ENCODE measurements around the gene PTPRK.

Gene PTPRK

DNA sequence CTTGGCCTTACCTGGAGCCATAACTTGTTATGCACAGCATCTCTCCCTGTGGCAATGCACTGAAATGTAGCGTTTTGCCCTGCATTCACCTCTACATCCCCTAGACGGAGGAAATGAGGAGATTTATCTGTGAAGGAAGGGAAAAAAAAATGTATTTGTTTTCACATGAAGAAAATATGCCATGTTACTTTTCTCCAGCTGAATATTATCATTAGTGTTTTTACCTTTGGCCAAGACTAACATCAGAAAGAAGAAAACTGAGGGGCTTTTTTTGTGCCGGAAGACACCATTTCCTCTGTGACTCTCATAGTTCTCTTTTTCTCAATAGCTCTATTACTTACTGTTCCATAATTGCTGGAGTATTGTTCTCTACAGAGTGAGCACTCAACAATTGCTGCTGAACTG is 280.4 kb downstream of the PTPRK start:
- TF ChIP-seq, protein P1, sequence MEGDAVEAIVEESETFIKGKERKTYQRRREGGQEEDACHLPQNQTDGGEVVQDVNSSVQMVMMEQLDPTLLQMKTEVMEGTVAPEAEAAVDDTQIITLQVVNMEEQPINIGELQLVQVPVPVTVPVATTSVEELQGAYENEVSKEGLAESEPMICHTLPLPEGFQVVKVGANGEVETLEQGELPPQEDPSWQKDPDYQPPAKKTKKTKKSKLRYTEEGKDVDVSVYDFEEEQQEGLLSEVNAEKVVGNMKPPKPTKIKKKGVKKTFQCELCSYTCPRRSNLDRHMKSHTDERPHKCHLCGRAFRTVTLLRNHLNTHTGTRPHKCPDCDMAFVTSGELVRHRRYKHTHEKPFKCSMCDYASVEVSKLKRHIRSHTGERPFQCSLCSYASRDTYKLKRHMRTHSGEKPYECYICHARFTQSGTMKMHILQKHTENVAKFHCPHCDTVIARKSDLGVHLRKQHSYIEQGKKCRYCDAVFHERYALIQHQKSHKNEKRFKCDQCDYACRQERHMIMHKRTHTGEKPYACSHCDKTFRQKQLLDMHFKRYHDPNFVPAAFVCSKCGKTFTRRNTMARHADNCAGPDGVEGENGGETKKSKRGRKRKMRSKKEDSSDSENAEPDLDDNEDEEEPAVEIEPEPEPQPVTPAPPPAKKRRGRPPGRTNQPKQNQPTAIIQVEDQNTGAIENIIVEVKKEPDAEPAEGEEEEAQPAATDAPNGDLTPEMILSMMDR (IDR thresholded peaks at IDR 0.05) = no peak
- no peak for TF ChIP-seq ZFX (IDR thresholded peaks at IDR 0.05; ENCODE audit: borderline replicate concordance)
- no peak overlapping the region for H3K27ac ChIP-seq

DNA sequence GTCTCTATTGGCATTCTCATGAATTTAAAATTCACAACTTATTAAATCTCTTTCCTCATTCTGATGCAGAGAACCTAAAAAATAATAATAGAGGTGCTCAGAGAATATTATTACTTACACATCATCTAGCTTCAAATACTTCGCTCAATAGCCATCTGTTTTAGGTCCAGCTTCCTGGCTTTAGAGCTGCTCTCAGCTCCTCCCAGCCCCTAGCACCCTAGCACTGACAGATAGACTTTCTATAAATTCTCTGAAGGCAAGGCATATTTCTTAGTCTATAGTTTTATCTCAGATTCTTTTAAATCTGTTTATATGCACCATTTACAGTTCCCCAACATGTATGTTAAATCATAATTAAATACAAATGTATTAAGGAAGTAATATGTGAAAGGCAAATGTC is 281.3 kb downstream of the PTPRK start:
- H3K27ac ChIP-seq = no peak overlapping the region
- TF ChIP-seq ZFX (IDR thresholded peaks at IDR 0.05; ENCODE audit: borderline replicate concordance) = no peak
- TF ChIP-seq, protein P1 (IDR thresholded peaks at IDR 0.05) = no peak

DNA sequence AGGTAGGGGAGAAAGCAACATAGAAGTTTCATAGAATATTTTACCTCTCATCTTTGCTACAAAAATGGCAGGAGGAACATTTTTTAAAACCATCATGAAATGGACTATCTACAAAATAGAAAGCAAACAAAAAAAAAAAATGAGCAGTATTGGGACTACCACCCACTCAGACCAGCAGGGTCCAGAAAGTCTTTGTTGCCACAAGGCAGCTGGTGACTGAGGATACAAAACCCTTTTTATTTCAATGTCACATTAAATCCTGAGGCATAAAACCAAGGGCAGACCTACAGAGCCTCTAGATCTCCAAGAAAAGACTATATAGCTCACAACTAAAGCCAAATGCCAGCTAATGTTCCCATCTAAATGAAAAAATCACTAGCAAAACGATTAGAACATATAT is 282.2 kb downstream of the PTPRK start:
- H3K27ac ChIP-seq = no peak overlapping the region
- TF ChIP-seq, protein P1 (IDR thresholded peaks at IDR 0.05) = no peak

DNA sequence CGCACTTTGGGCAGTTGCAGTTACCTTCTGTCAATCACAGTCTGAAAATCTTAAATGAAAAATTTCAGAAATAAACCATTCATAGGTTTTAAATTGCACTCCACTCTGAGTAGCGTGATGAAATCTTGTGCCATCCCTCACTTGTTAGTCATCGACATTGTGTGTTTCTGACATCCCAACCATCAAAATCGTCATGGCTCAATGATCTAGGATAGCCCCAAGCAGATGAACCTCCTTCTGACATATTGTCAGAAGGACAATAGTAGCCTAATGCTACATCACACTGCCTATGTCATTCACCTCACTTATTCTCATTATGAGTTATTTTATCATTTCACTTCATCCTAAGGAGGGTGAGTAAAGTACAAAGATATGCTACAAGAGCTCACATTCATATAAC is 284.8 kb downstream of the PTPRK start:
- TF ChIP-seq ZFX (IDR thresholded peaks at IDR 0.05; ENCODE audit: borderline replicate concordance) = no peak
- TF ChIP-seq, protein P1 (IDR thresholded peaks at IDR 0.05) = no peak
- no peak overlapping the region for H3K27ac ChIP-seq

DNA sequence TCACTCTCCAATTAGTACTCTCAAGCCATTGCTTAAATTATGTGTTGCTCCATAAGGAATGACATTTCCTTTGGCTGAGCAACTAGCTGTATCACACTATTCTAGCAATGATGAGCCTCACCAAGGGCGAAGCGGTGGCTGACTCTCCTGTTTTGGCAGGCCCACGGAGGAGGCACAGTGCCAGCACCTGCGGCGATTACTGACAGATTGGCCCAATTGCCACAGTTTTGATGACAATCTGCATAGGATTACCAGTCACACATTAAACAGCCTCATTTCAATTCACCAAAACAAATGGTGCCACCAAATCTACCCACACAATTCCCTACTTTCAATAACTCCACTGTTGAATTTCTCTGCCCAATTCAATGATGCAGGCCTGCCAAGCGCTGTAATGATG is 286.9 kb downstream of the PTPRK start:
- TF ChIP-seq ZFX (IDR thresholded peaks at IDR 0.05; ENCODE audit: borderline replicate concordance) = no peak
- no peak overlapping the region for H3K27ac ChIP-seq

DNA sequence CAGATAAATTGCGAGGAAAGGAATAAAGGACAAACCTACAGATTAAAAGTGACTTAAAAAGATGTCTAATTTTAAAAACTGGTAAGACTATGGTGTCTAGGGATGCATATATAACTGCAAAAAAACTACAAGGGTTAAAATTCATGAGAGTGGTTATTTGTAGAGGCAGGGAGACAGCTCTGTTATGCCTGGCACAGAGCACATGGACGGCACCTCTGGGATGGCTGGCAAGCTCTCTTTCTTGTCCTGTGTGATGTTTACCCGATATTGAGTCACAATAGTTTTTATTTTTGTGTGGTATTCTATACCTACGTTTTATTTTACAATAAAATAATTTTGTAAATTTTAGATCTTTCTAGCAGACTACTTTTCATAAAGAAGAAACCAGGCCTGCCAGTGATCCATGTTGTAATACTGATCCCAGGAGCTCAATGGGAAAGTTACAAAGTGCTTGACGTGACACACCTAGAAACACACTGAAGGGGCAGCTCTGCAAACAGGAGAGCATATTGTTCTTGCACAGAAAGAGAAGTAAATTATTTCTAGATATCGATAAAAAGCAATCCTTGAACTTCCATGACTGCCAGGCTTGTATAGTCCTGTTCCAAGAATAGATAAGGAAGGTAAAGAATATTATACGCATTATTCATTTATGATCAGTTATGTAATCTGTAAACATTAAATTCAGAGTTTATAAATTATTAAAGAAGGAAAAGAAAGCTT is 290.0 kb downstream of the PTPRK start:
- H3K27ac ChIP-seq = no peak overlapping the region
- no peak for TF ChIP-seq ZFX (IDR thresholded peaks at IDR 0.05; ENCODE audit: borderline replicate concordance)
- TF ChIP-seq, protein P1 (IDR thresholded peaks at IDR 0.05) = no peak

DNA sequence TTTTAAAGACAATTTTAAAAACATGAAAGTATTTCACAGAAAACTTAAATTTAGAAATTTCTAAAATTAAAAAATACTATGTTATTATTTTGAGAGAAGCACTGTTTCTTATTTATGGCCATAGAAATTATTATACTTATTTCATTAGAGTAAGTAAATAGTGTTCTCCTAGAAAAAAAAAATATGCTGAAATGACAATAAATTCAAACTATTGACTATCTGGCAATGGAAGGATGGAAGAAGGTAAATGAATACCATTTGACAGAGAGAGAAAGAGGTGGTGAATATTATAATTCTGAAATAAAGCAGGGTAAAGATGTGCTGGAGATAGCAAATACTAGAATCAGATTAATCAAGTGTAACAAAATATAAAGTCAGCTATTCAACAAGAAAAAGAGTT is 294.8 kb downstream of the PTPRK start:
- no peak overlapping the region for H3K27ac ChIP-seq
- TF ChIP-seq, protein P1 (IDR thresholded peaks at IDR 0.05) = no peak

DNA sequence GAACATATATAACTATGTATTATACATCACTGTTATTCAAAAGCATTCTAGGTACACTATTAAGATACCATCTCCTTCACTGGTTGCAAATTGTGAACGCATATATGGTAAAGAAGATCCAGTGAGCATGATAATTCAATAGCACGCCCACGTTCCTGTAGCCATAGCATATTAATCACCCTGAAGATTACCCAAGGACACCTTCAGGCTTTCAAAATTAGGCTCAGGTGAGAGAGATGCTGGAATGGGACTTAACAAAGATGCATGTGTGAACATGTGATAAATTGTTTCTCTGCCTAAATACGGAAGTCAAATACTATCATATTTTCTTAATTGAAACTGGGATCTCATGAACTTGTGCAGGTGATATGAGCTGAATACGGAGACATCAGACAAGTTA is 303.5 kb downstream of the PTPRK start:
- TF ChIP-seq, protein P1 (IDR thresholded peaks at IDR 0.05) = no peak
- no peak for TF ChIP-seq ZFX (IDR thresholded peaks at IDR 0.05; ENCODE audit: borderline replicate concordance)
- no peak overlapping the region for H3K27ac ChIP-seq

All from 22Rv1 (cell line).